ENCODE data around the gene ERN2. TPM values are rescaled to one million over a fixed set of nuclear protein-coding genes. Genes with fewer than 3 reads are reported as not detected.

Gene ERN2
- total and polyA plus RNA-seq, 2 of the 13 experiments (the other 11 are each of a cell fraction or from before 2014, with no cell fraction given) = 2.2 to 3.5 TPM

DNA sequence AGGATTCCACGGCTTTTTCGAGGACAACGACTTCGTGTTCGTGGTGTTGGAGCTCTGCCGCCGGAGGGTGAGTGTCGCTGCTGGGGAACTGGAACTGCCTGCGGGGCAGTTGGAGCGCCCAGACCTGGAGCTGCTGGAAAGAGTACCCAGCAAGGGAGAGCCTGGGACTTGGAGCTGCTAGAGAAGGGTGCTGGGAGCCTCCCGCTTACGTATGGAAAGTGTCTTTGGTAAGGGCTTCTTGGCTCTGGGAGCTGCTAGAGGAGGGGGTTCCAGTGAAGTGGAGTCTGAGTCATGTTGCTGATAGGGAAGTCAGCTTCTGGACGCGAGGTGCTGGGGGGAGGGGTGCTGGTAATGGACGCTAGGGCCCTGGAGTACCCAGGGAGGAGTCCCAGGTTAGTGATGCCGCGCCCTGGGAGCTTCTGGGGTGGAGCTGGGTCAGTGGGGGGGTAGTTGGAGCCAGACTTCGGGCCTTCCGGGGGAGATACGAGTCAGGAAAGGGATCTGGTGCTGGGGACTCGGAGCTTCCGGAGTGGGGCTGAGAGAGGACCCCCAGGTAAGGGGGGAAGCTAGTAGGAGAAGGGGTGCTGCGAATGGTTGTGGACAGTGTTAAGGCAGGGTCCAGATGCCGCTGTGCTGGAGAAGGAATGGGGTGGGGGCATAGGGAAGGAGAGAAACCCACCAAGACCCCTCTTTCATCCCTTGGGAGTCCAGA, 33.6 kb downstream of the ERN2 start (continued):
- TF ChIP-seq AHDC1 (CRISPR knock-in tag; IDR thresholded peaks at IDR 0.05; ENCODE audit: borderline replicate concordance) (no peak), ZC3H4 (CRISPR knock-in tag; IDR thresholded peaks at IDR 0.05; ENCODE audit: borderline replicate concordance) (no peak), GLI4 (CRISPR knock-in tag; IDR thresholded peaks at IDR 0.05; ENCODE audit: borderline replicate concordance) (no peak), ZNF776 (CRISPR knock-in tag; IDR thresholded peaks at IDR 0.05) (peak; percentile 20; the same call in 1 of the 2 replicates), MXD4 (CRISPR knock-in tag; IDR thresholded peaks at IDR 0.05) (no peak), ZNF589 (CRISPR knock-in tag; conservative IDR thresholded peaks at IDR 0.05) (no peak), ZNF101 (CRISPR knock-in tag; IDR thresholded peaks at IDR 0.05; ENCODE audit: borderline replicate concordance, low read depth) (no peak), ZNF282 (IDR thresholded peaks at IDR 0.05; ENCODE audit: partially characterized antibody) (no peak), ZNF337 (CRISPR knock-in tag; IDR thresholded peaks at IDR 0.05; ENCODE audit: borderline replicate concordance, low read depth) (no peak), GATAD2A (CRISPR knock-in tag; IDR thresholded peaks at IDR 0.05) (no peak), KDM5B (CRISPR knock-in tag; IDR thresholded peaks at IDR 0.05; ENCODE audit: borderline replicate concordance) (no peak), LCORL (IDR thresholded peaks at IDR 0.05) (no peak), LCORL (CRISPR knock-in tag; IDR thresholded peaks at IDR 0.05) (no peak; the same call in 1 of the 2 replicates), PRPF4 (IDR thresholded peaks at IDR 0.05; ENCODE audit: low read depth, low read length, poor library complexity, severe bottlenecking) (no peak)
- TF ChIP-seq, protein P1, sequence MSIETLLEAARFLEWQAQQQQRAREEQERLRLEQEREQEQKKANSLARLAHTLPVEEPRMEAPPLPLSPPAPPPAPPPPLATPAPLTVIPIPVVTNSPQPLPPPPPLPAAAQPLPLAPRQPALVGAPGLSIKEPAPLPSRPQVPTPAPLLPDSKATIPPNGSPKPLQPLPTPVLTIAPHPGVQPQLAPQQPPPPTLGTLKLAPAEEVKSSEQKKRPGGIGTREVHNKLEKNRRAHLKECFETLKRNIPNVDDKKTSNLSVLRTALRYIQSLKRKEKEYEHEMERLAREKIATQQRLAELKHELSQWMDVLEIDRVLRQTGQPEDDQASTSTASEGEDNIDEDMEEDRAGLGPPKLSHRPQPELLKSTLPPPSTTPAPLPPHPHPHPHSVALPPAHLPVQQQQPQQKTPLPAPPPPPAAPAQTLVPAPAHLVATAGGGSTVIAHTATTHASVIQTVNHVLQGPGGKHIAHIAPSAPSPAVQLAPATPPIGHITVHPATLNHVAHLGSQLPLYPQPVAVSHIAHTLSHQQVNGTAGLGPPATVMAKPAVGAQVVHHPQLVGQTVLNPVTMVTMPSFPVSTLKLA (IDR thresholded peaks at IDR 0.05) = no peak
- TF ChIP-seq, protein P2, sequence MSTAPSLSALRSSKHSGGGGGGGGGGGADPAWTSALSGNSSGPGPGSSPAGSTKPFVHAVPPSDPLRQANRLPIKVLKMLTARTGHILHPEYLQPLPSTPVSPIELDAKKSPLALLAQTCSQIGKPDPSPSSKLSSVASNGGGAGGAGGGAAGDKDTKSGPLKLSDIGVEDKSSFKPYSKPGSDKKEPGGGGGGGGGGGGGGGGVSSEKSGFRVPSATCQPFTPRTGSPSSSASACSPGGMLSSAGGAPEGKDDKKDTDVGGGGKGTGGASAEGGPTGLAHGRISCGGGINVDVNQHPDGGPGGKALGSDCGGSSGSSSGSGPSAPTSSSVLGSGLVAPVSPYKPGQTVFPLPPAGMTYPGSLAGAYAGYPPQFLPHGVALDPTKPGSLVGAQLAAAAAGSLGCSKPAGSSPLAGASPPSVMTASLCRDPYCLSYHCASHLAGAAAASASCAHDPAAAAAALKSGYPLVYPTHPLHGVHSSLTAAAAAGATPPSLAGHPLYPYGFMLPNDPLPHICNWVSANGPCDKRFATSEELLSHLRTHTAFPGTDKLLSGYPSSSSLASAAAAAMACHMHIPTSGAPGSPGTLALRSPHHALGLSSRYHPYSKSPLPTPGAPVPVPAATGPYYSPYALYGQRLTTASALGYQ (CRISPR knock-in tag; IDR thresholded peaks at IDR 0.05) = no peak
- TF ChIP-seq, protein P3, sequence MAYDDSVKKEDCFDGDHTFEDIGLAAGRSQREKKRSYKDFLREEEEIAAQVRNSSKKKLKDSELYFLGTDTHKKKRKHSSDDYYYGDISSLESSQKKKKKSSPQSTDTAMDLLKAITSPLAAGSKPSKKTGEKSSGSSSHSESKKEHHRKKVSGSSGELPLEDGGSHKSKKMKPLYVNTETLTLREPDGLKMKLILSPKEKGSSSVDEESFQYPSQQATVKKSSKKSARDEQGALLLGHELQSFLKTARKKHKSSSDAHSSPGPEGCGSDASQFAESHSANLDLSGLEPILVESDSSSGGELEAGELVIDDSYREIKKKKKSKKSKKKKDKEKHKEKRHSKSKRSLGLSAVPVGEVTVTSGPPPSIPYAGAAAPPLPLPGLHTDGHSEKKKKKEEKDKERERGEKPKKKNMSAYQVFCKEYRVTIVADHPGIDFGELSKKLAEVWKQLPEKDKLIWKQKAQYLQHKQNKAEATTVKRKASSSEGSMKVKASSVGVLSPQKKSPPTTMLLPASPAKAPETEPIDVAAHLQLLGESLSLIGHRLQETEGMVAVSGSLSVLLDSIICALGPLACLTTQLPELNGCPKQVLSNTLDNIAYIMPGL (CRISPR knock-in tag; IDR thresholded peaks at IDR 0.05; ENCODE audit: borderline replicate concordance in 1 of 2, low read depth in 1 of 2) = no peak
- TF ChIP-seq, protein P4, sequence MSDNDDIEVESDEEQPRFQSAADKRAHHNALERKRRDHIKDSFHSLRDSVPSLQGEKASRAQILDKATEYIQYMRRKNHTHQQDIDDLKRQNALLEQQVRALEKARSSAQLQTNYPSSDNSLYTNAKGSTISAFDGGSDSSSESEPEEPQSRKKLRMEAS (IDR thresholded peaks at IDR 0.05) = 0 out of 2 replicates have a peak, but pooled peaks have one; percentile 42

Measured in HepG2 (cell line).